Measurements from ENCODE around the gene HPSE2. TPM values are rescaled to one million over a fixed set of nuclear protein-coding genes. Genes with fewer than 3 reads are reported as not detected.

The HPSE2 gene
- total and polyA plus RNA-seq, 2 of the 8 experiments (the other 6 are each of a cell fraction or from before 2014, with no cell fraction given) = 0.41 to 0.58 TPM

- Histone ChIP-seq H4K91ac (replicated peaks; ENCODE audit: insufficient read length, low read length) (no peak overlapping the region), H2BK12ac (ENCODE audit: low read depth, low read length) (no peak overlapping the region), H3K27ac (ENCODE audit: low read depth, low read length) (no peak overlapping the region), H2BK5ac (ENCODE audit: low read depth, low read length) (no peak overlapping the region), H4K8ac (ENCODE audit: extremely low read depth, insufficient read depth, low read length) (no peak overlapping the region), H2BK20ac (ENCODE audit: low read length) (no peak overlapping the region), H3K9ac (replicated peaks in 1 of 4; ENCODE audit: extremely low read depth in 1 of 4, low read depth in 3 of 4, low read length in 3 of 4) (no peak overlapping the region), H3K4me2 (ENCODE audit: insufficient read depth in 1 of 2, low read depth in 2 of 2, low read length in 2 of 2) (no peak overlapping the region), H3K9me3 (ENCODE audit: insufficient read depth in 2 of 2, low read depth in 1 of 2, low read length in 1 of 2) (no peaks in the 10 kb centered on the region), H4K20me1 (replicated peaks in 1 of 2; ENCODE audit: control insufficient read depth in 1 of 2, insufficient read depth in 2 of 2, low read length in 2 of 2) (no peaks in the 10 kb centered on the region), H2AFZ (ENCODE audit: low read length) (no peak overlapping the region), H3K79me1 (ENCODE audit: low read depth, low read length) (no peaks in the 10 kb centered on the region), H3K27me3 (replicated peaks in 1 of 4; ENCODE audit: control insufficient read depth in 3 of 4, extremely low read depth in 1 of 4, insufficient read depth in 3 of 4, low read length in 3 of 4) (no peaks in the 10 kb centered on the region), H4K5ac (ENCODE audit: insufficient read length, low read depth, low read length) (no peak overlapping the region), H2BK120ac (replicated peaks; ENCODE audit: low read depth, low read length) (no peak overlapping the region), H3K4ac (replicated peaks; ENCODE audit: insufficient read length, low read depth, low read length) (no peak overlapping the region), H3K4me3 (ENCODE audit: extremely low read depth in 1 of 4, insufficient read depth in 2 of 4, low read depth in 3 of 4, low read length in 4 of 4) (no peak overlapping the region), H3K23ac (ENCODE audit: insufficient read length) (no peak overlapping the region), H2AK5ac (ENCODE audit: low read depth, low read length) (no peak overlapping the region), H3K18ac (ENCODE audit: extremely low read depth, low read length) (no peak overlapping the region), H3K36me3 (ENCODE audit: control insufficient read depth in 2 of 4, insufficient read depth in 4 of 4, low read length in 3 of 4) (no peaks in the 10 kb centered on the region), H3K56ac (replicated peaks; ENCODE audit: insufficient read length, low read depth, low read length) (no peak overlapping the region), H3K79me2 (ENCODE audit: control insufficient read depth in 1 of 2, insufficient read depth in 2 of 2, low read length in 2 of 2) (no peaks in the 10 kb centered on the region), H2BK15ac (ENCODE audit: low read length) (no peak overlapping the region), H3K23me2 (ENCODE audit: low read depth, low read length) (no peaks in the 10 kb centered on the region), H3K14ac (ENCODE audit: insufficient read length) (no peak overlapping the region), H3K4me1 (replicated peaks in 1 of 4; ENCODE audit: control insufficient read depth in 3 of 4, insufficient read depth in 4 of 4, low read length in 3 of 4) (no peaks in the 10 kb centered on the region)
- 97% methylated on average over 2 of the region's 2 CpGs; no CpG with 5 or more reads in 1 of the 2 experiments for WGBS, 2 experiments (ENCODE audit: extremely low coverage in 1 of 2, insufficient coverage in 1 of 2, insufficient read length in 1 of 2, insufficient replicate concordance in 2 of 2, low coverage in 1 of 2, low lambda C conversion rate in 2 of 2, missing lambda C conversion rate in 1 of 2)
- FAIRE-seq = no peak
- no peak for DNase-seq (ENCODE audit: low read depth in 1 of 2, low spot score in 2 of 2)
- ChIA-PET CTCF (ENCODE audit: partially characterized antibody) (interaction anchor here (1.1 kb wide), 1 partner anchor 8 kb away, joined by 4 read pairs; no protein-coding TSS in a partner anchor), POLR2A (ENCODE audit: partially characterized antibody) (no interaction called here)
- TF ChIP-seq RFX5 (IDR thresholded peaks at IDR 0.05; ENCODE audit: borderline replicate concordance, low read depth, low read length) (no peak), JUN (IDR thresholded peaks at IDR 0.05; ENCODE audit: low read depth, low read length) (no peak), CREB1 (IDR thresholded peaks at IDR 0.05) (no peak), RAD21 (IDR thresholded peaks at IDR 0.05 in 1 of 2, conservative IDR thresholded peaks at IDR 0.05 in 1 of 2; ENCODE audit: low read depth in 2 of 2, low read length in 2 of 2) (no peak), TCF12 (IDR thresholded peaks at IDR 0.05; ENCODE audit: low read depth, low read length) (no peak), SIN3A (conservative IDR thresholded peaks at IDR 0.05 in 1 of 2, IDR thresholded peaks at IDR 0.05 in 1 of 2; ENCODE audit: low read depth in 1 of 2, low read length in 2 of 2) (no peak), ASH2L (IDR thresholded peaks at IDR 0.05; ENCODE audit: low read length) (no peak)
Measured at GRCh38 chr10:98519841-98520240, 715.8 kb downstream of the HPSE2 start.

All from H1 (cell line).